Endothelial cell of umbilical vein (primary cell): ENCODE measurements around the gene TUSC2. TPM values are rescaled to one million over a fixed set of nuclear protein-coding genes. Genes with fewer than 3 reads are reported as not detected.

Source experiments
- BruUV-seq: library from RNA; stranded (reverse); fragments of 400-500 nt; replicated peaks from 2 replicates; lab custom pipeline; 2021; lab: Mats Ljungman, UMichigan
- CTCF ChIA-PET: fragments of 300-600, 350-600 bp; sonication (Branson Sonifier 250); formaldehyde crosslinking; loops from one replicate; lab custom pipeline; 2021; ENCODE audit warnings: antibody characterized with exemption, inconsistent platforms; lab: Charles Lee
- POLR2A ChIA-PET: fragments of 300-600, 350-600 bp; sonication (Branson Sonifier 250); formaldehyde crosslinking; loops from one replicate; lab custom pipeline; 2021; ENCODE audit warnings: antibody characterized with exemption, inconsistent platforms; lab: Charles Lee
- DNase-seq: peaks from one replicate; pipeline ENCODE4 v3.0.0-alpha.2; 2011; ENCODE audit warnings: low read depth, low spot score
- FAIRE-seq: peaks from 2 replicates; lab custom pipeline; 2011; peaks lifted over from hg19 to GRCh38; lab: Jason Lieb, UNC
- H2AFZ ChIP-seq: 2 replicates; pipeline ENCODE4 v1.6.0; 2012; ENCODE audit warnings: low read depth, low read length, control low read depth, inconsistent platforms
- H3K27ac ChIP-seq: 2 replicates; pipeline ENCODE4 v1.5.1; 2011; ENCODE audit warnings: low read depth, mild to moderate bottlenecking, control low read depth, low read length, moderate library complexity; ENCODE audit not compliant: insufficient read depth
- H3K27me3 ChIP-seq, 2 experiments: 2 replicates each; pipeline versions ENCODE4 v1.6.0 to v1.6.1; 2011; ENCODE audit warnings: low read length in 2 of 2, mixed read lengths in 1 of 2; ENCODE audit not compliant: control insufficient read depth in 2 of 2, insufficient read depth in 2 of 2
- H3K36me3 ChIP-seq, 2 experiments: 2 replicates in 1 of 2; 3 replicates in 1 of 2; pipeline ENCODE4 v1.5.1; 2011; ENCODE audit warnings: low read length in 2 of 2, mild to moderate bottlenecking in 1 of 2, moderate library complexity in 1 of 2; ENCODE audit not compliant: control insufficient read depth in 2 of 2, insufficient read depth in 2 of 2; ENCODE audit errors: extremely low read depth in 1 of 2
- H3K4me1 ChIP-seq: 3 replicates; pipeline ENCODE4 v1.5.1; 2011; ENCODE audit warnings: mild to moderate bottlenecking, low read length; ENCODE audit not compliant: control insufficient read depth, insufficient read depth; ENCODE audit errors: extremely low read depth
- H3K4me2 ChIP-seq: 2 replicates; pipeline ENCODE4 v1.6.1; 2011; ENCODE audit warnings: low read length, control low read depth, mixed read lengths; ENCODE audit not compliant: insufficient read depth
- H3K4me3 ChIP-seq, 3 experiments: fragments of 200-600 bp in 1 of 3; sonication (generic), shearing (Covaris generic) in 1 of 3; replicated peaks in 1 of 3; 2 replicates each; pipeline ENCODE4 v1.5.1; 2011 to 2016; ENCODE audit warnings: control low read depth in 3 of 3, low read length in 3 of 3, mild to moderate bottlenecking in 2 of 3, inconsistent platforms in 1 of 3, low read depth in 1 of 3, moderate library complexity in 1 of 3; ENCODE audit not compliant: insufficient read depth in 1 of 3
- H3K79me2 ChIP-seq: 2 replicates; pipeline ENCODE4 v1.6.0; 2012; ENCODE audit warnings: low read length, inconsistent platforms; ENCODE audit not compliant: control insufficient read depth, insufficient read depth
- H3K9ac ChIP-seq: replicated peaks from 2 replicates; pipeline ENCODE3; 2011; ENCODE audit warnings: low read length, control low read depth; ENCODE audit not compliant: insufficient read depth; ENCODE audit errors: extremely low read depth
- H3K9me1 ChIP-seq: replicated peaks from 3 replicates; pipeline ENCODE4 v1.6.0; 2011; ENCODE audit warnings: mild to moderate bottlenecking, low read length; ENCODE audit not compliant: control insufficient read depth, insufficient read depth; ENCODE audit errors: extremely low read depth
- H3K9me3 ChIP-seq: replicated peaks from 2 replicates; pipeline ENCODE4 v1.5.1; 2012; ENCODE audit warnings: low read length, inconsistent platforms; ENCODE audit not compliant: control insufficient read depth, insufficient read depth
- H4K20me1 ChIP-seq: replicated peaks from 2 replicates; pipeline ENCODE3; 2011; ENCODE audit warnings: mild to moderate bottlenecking, low read length; ENCODE audit not compliant: control insufficient read depth, insufficient read depth; ENCODE audit errors: extremely low read depth
- EZH2 ChIP-seq: IDR thresholded peaks from 2 replicates; pipeline ENCODE4 v1.6.1; 2012; ENCODE audit warnings: borderline replicate concordance, low read depth, mild to moderate bottlenecking, moderate library complexity, low read length, inconsistent platforms; ENCODE audit not compliant: severe bottlenecking
- FOS ChIP-seq: IDR thresholded peaks from 2 replicates; pipeline ENCODE4 v1.6.1; 2011; ENCODE audit warnings: mild to moderate bottlenecking, low read length, moderate library complexity, borderline replicate concordance; ENCODE audit not compliant: insufficient read depth
- GATA2 ChIP-seq: IDR thresholded peaks from 2 replicates; pipeline ENCODE4 v1.7.0; 2011; ENCODE audit warnings: low read depth, mild to moderate bottlenecking, moderate library complexity, mixed read lengths, low read length; ENCODE audit not compliant: insufficient read length, insufficient read depth
- JUN ChIP-seq: IDR thresholded peaks from 2 replicates; pipeline ENCODE4 v1.6.1; 2011; ENCODE audit warnings: borderline replicate concordance, low read depth; ENCODE audit not compliant: insufficient read length, insufficient read depth
- MYC ChIP-seq: IDR thresholded peaks from one replicate; pipeline ENCODE4 v1.6.1; 2011; ENCODE audit warnings: mild to moderate bottlenecking, low read depth, low read length
- POLR2A ChIP-seq: IDR thresholded peaks from 2 replicates; pipeline ENCODE4 v1.6.1; 2012; ENCODE audit warnings: low read depth, mild to moderate bottlenecking, control low read depth, low read length
- POLR2AphosphoS5 ChIP-seq: IDR thresholded peaks from 2 replicates; pipeline ENCODE4 v1.6.1; 2012; ENCODE audit warnings: low read depth, mild to moderate bottlenecking, control low read depth, low read length, moderate library complexity; ENCODE audit not compliant: insufficient read depth
- dilution Hi-C: fragments of 300-500 bp; cut with MboI; formaldehyde crosslinking; loops from one replicate; pipeline ENCODE4 v1.15.0; 2019; ENCODE audit warnings: low sequenced_read_pairs; ENCODE audit not compliant: extremely low pct_ligation_motif_present
- intact Hi-C: fragments of 100-400 bp; cut with micrococcal nuclease; formaldehyde crosslinking; loops from one replicate; pipeline ENCODE4 v1.10.0; 2022
- polyA plus RNA-seq, 4 experiments: library from polyadenylated mRNA; depleted of rRNA in 3 of 4; stranded (reverse) in 3 of 4; unstranded in 1 of 4; fragments of >200 nt; gene quantifications; 2 replicates each; pipeline versions ENCODE4 v1.2.1 to v1.2.3, GENCODE V29; 2011 to 2012; ENCODE audit warnings: missing spikeins in 1 of 4
- total RNA-seq: library from RNA; stranded (reverse); gene quantifications from 2 replicates; pipeline ENCODE4 v1.2.3, GENCODE V29; 2021
- TF ChIP-seq, protein P1 (sequence below): IDR thresholded peaks from 2 replicates; pipeline ENCODE4 v1.6.1; 2011; ENCODE audit not compliant: insufficient read depth, insufficient read length
- TF ChIP-seq, protein P2 (sequence below), 2 donors: IDR thresholded peaks; 1 replicate in 1 of 2; 2 replicates in 1 of 2; pipeline ENCODE4 v1.5.1; 2011; ENCODE audit warnings: low read length in 2 of 2, mild to moderate bottlenecking in 2 of 2, moderate library complexity in 2 of 2, control low read depth in 1 of 2, inconsistent platforms in 1 of 2, low read depth in 1 of 2; ENCODE audit not compliant: insufficient read depth in 1 of 2; ENCODE audit errors: extremely low read depth in 1 of 2

The TUSC2 gene
- total and polyA plus RNA-seq, 2 donors (not counting 3 experiments of a cell fraction or from before 2014, with no cell fraction given): 30.0 to 89.0 TPM

GRCh38 chr3:50350527-50351322 is 22.7 kb upstream of the TUSC2 start, which contains the start of the genes CYB561D2 and NPRL2:
Gene CYB561D2, plus strand, starts transcription at chr3:50350862. Its CDS starts 572 bp downstream, at chr3:50351434.
Gene NPRL2, minus strand, starts transcription at chr3:50350775. Its CDS starts 123 bp downstream, at chr3:50350652.
- H3K9me1 ChIP-seq: no peaks in the 10 kb centered on the region
- FAIRE-seq (peak; percentile 95), DNase-seq (peak; percentile 95)
- H2AFZ ChIP-seq: peak within 1 kb of the TSS; percentile 33
- peaks cover 8 to 29% of the 10 kb centered on the region in 2 experiments for H3K36me3 ChIP-seq
- CTCF ChIA-PET: interaction anchor here (0.7 to 7.7 kb wide), 10 partner anchors 9 to 261 kb away, joined by 3 to 165 read pairs (median 4); partner anchors contain the start of gene TMEM115
- intact Hi-C loops: loop anchor here (1.0 kb wide), 1 partner anchor 9 kb away; the partner anchor contains the start of gene TMEM115
- no peak within 1 kb of the TSS for H3K27ac ChIP-seq
- H3K4me2 ChIP-seq: peak within 1 kb of the TSS; percentile 67
- peak within 1 kb of the TSS; percentile 19 to 77 (median 40) for H3K4me3 ChIP-seq
- no peaks in the 10 kb centered on the region for H3K9me3 ChIP-seq
- POLR2A ChIA-PET: interaction anchor here (0.9 kb wide), 1 partner anchor 173 kb away, joined by 3 read pairs; no protein-coding TSS in a partner anchor
- peaks cover 16% of the 10 kb centered on the region for H3K4me1 ChIP-seq
- TF ChIP-seq MYC (no peak), POLR2A (peak; percentile 80), EZH2 (no peak), POLR2AphosphoS5 (peak; percentile 67), FOS (no peak), JUN (no peak), GATA2 (no peak)
- TF ChIP-seq, protein P1, sequence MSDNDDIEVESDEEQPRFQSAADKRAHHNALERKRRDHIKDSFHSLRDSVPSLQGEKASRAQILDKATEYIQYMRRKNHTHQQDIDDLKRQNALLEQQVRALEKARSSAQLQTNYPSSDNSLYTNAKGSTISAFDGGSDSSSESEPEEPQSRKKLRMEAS: no peak
- TF ChIP-seq, protein P2, sequence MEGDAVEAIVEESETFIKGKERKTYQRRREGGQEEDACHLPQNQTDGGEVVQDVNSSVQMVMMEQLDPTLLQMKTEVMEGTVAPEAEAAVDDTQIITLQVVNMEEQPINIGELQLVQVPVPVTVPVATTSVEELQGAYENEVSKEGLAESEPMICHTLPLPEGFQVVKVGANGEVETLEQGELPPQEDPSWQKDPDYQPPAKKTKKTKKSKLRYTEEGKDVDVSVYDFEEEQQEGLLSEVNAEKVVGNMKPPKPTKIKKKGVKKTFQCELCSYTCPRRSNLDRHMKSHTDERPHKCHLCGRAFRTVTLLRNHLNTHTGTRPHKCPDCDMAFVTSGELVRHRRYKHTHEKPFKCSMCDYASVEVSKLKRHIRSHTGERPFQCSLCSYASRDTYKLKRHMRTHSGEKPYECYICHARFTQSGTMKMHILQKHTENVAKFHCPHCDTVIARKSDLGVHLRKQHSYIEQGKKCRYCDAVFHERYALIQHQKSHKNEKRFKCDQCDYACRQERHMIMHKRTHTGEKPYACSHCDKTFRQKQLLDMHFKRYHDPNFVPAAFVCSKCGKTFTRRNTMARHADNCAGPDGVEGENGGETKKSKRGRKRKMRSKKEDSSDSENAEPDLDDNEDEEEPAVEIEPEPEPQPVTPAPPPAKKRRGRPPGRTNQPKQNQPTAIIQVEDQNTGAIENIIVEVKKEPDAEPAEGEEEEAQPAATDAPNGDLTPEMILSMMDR (IDR thresholded peaks at IDR 0.05; ENCODE audit: extremely low read depth in 1 of 2, insufficient read depth in 1 of 2, low read depth in 1 of 2, low read length in 2 of 2): no peak
- H3K27me3 ChIP-seq: no peaks in the 10 kb centered on the region
- H3K9ac ChIP-seq: peak within 1 kb of the TSS; percentile 33
- dilution Hi-C loops: no loop called here
- H4K20me1 ChIP-seq: peaks cover 3% of the 10 kb centered on the region
- H3K79me2 ChIP-seq: peaks cover 9% of the 10 kb centered on the region
- no TSS peak for BruUV-seq
